ENCODE data around the gene DPH2.
A peak's percentile ranks its signal among the peaks of the same experiment; 100 is the strongest.

Gene DPH2

DNA sequence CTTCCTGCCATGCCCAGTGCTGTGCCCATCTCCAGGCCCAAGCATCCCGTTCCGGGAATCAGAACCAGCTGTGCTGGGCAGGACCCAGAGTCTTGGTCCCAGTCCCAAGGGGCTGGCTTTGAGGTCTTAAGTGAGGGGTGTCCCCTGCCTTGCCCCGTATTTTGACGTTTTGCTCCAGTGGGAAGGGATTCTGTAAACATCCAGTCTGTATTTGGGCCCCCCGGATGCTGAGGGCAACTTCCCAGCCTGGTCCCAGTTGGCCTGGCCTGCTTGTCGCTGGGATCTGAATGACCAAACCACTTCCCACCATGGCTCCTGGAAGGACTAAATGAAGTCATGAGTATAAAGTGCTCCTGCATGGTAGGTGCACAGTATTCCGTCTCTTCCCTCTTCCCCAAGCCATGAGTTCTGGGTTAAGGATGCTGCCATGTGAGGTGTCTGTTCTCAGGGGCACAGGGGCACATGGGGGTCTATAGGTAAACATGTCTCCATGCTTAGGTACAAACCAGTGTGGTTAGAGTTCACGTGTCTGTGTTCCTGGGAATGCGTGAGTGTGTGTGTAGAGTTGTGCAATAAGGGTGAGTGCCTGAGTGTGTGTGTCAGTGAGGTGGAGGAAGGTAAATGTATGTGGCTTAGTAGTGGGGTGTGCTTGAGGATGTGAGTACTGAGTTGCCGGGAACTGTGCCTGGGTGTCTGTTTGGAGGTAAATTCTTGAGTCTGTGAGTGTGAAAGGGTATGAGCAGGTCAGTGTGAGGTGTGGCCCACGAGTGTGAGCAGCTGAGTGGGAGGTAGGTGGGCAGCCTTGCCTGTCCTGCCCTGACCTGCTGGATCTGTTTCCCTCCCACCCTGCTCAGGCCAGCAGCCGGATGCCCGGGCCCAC, 10.7 kb downstream of the DPH2 start:
- H3K36me3 Mint-ChIP-seq (ENCODE audit: low read depth), result peaks cover 42% of the 10 kb centered on the region
- H3K27ac Mint-ChIP-seq, result peak overlapping the region; percentile 87
- no peaks in the 10 kb centered on the region for H3K9me3 Mint-ChIP-seq
- H3K4me1 Mint-ChIP-seq, result peaks cover 42% of the 10 kb centered on the region
- H3K27me3 Mint-ChIP-seq, result peaks cover 2% of the 10 kb centered on the region
- ATAC-seq (no peak), DNase-seq (no peak)
- H3K4me3 Mint-ChIP-seq, result peak overlapping the region; percentile 90

DNA sequence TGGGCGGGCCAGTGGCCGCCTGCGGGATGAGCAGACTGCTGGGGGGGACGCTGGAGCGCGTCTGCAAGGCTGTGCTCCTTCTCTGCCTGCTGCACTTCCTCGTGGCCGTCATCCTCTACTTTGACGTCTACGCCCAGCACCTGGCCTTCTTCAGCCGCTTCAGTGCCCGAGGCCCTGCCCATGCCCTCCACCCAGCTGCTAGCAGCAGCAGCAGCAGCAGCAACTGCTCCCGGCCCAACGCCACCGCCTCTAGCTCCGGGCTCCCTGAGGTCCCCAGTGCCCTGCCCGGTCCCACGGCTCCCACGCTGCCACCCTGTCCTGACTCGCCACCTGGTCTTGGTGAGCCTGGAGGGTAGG, 11.3 kb downstream of the DPH2 start:
- Mint-ChIP-seq H3K27me3 (peaks cover 2% of the 10 kb centered on the region), H3K27ac (no peak overlapping the region), H3K36me3 (ENCODE audit: low read depth) (peaks cover 43% of the 10 kb centered on the region), H3K4me1 (peaks cover 36% of the 10 kb centered on the region), H3K4me3 (no peak overlapping the region), H3K9me3 (no peaks in the 10 kb centered on the region)
- ATAC-seq (no peak), DNase-seq (no peak)

DNA sequence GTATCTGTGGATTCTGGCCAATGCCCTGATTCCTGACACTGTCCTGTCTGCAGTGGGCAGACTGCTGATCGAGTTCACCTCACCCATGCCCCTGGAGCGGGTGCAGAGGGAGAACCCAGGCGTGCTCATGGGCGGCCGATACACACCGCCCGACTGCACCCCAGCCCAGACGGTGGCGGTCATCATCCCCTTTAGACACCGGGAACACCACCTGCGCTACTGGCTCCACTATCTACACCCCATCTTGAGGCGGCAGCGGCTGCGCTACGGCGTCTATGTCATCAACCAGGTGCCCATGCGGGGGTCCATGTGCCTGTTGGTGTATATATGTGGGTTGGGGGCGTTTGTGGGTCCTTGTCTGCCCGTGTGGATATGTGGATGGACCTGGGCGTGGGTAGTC, 11.8 kb downstream of the DPH2 start:
- H3K4me3 Mint-ChIP-seq, result no peak overlapping the region
- no peak overlapping the region for H3K27ac Mint-ChIP-seq
- H3K36me3 Mint-ChIP-seq (ENCODE audit: low read depth), result peaks cover 39% of the 10 kb centered on the region
- H3K27me3 Mint-ChIP-seq, result peaks cover 2% of the 10 kb centered on the region
- DNase-seq (no peak), ATAC-seq (no peak)
- H3K9me3 Mint-ChIP-seq, result no peaks in the 10 kb centered on the region
- peaks cover 31% of the 10 kb centered on the region for H3K4me1 Mint-ChIP-seq

DNA sequence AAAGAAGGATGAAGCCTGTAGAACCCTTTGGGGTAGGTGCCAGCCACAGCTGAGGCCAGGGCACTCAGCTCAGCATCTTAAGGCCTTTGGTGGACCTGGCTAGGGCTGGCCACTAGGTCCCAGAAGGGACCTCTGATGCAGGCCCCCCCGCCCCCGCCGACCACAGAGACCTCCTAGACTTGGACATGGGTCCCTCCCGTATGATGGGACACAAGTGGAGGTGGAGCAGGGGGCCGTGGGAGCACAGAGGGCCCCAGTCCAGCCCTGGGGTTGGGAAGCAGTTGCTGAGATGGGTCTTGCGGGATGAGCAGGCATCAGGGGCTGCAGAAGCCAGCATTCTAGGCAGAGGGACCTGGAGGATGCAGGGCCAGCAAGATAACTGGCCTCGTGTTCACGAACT, 12.4 kb downstream of the DPH2 start:
- DNase-seq, result no peak
- Mint-ChIP-seq H3K4me3 (no peak overlapping the region), H3K4me1 (peaks cover 25% of the 10 kb centered on the region), H3K27ac (no peak overlapping the region), H3K36me3 (ENCODE audit: low read depth) (peaks cover 33% of the 10 kb centered on the region), H3K9me3 (no peaks in the 10 kb centered on the region), H3K27me3 (peaks cover 2% of the 10 kb centered on the region)
- no peak for ATAC-seq

DNA sequence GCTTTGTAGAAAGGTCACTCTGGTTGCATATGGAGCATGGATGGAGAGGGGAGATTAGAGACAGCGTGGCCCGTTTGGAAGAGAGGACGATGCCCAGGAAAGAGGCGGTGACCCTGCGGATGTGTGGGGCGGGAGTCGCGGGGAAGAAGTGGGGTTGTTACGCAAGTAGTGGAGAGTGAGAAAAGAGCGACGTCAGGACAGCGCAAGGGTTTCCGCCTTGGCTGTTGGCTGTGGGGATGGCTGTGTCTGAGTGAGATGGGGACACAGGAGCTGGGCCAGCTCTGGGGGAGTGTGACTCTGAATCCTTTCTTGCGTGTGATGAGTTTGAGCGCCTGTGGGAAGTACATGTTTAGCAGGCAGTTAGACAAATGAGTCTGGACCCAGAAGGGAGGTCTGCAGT, 13.0 kb downstream of the DPH2 start:
- ATAC-seq (no peak), DNase-seq (no peak)
- H3K27me3 Mint-ChIP-seq, result peaks cover 2% of the 10 kb centered on the region
- H3K4me1 Mint-ChIP-seq, result peaks cover 19% of the 10 kb centered on the region
- H3K4me3 Mint-ChIP-seq, result no peak overlapping the region
- no peaks in the 10 kb centered on the region for H3K9me3 Mint-ChIP-seq
- no peak overlapping the region for H3K27ac Mint-ChIP-seq
- H3K36me3 Mint-ChIP-seq (ENCODE audit: low read depth), result peaks cover 28% of the 10 kb centered on the region

DNA sequence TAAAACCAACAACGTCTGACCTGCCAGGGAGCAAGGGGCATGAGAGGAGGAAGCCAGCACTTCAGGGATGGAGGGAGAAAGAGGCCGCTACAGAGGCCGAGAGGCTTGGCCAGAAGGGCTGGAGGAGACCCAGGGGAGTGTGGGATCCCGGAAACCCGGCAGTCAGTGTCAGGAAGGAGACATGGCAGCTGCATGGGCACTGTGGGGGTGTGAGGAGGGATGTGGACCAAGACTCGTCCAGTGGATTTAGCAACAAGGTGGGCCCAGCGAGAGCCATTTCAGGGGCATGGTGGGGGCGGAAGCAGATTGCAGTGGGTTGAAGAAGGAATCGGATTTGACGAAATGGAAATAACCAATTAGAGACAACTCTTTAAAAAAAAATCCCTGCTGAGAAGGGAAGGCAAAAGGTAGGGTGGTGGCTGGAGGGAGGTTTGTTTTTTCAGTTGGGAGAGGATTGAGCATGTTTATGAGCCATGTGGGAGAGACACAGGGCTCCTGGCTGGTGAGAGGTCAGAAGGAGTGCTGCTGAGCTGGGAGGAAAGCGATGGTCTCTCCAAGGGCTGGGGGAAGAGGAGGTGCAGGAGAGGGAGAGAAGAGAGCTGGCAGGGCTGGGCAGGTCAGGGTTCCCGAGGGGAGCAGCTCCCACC, 13.6 kb downstream of the DPH2 start:
- no peak overlapping the region for H3K4me3 Mint-ChIP-seq
- peaks cover 23% of the 10 kb centered on the region for H3K36me3 Mint-ChIP-seq (ENCODE audit: low read depth)
- peaks cover 2% of the 10 kb centered on the region for H3K27me3 Mint-ChIP-seq
- no peak for ATAC-seq
- H3K9me3 Mint-ChIP-seq, result no peaks in the 10 kb centered on the region
- no peak for DNase-seq
- peaks cover 15% of the 10 kb centered on the region for H3K4me1 Mint-ChIP-seq
- no peak overlapping the region for H3K27ac Mint-ChIP-seq

DNA sequence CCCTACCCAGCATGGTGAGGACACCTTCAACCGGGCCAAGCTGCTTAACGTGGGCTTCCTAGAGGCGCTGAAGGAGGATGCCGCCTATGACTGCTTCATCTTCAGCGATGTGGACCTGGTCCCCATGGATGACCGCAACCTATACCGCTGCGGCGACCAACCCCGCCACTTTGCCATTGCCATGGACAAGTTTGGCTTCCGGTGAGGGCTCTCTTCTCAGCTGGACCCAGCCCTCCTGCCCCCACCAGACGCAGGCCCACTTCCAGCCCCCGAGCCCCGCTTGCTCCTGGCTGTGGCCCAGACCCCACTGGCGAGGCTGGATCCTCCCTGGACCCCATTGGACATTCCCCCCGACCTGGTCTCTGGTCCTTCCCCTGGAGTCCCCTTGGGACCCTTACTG, 15.0 kb downstream of the DPH2 start:
- peaks cover 10% of the 10 kb centered on the region for H3K4me1 Mint-ChIP-seq

DNA sequence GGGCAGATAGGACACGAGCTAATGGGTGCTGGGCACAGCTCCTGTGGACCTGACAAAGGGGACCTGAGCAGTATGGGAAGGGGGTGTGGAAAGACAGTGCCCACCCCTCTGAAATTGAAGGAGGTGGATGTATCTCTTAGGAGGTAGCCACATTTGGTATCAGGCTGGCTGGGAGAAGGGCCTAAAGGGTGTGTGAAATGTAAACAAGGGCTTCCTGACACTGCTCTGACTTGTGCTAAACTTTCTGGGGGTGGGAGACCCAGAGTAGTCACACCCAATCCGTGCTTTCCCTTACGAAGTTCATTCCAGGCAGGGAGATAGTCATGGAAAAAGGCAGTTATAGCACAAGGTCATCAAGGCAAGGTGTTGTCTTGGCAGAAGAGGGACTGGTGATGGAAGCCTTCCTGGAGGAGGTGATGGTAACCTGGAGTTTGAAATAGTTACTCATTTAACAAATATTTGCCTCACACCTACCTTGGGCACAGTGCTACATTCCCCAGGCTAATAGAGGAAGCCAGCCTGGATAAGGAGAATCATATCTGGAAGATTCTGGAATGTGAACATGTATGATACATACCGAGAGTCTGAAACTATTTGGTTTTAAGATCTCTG, 16.3 kb downstream of the DPH2 start:
- ATAC-seq, result no peak
- H3K9me3 Mint-ChIP-seq, result no peaks in the 10 kb centered on the region
- no peak overlapping the region for H3K4me3 Mint-ChIP-seq
- H3K36me3 Mint-ChIP-seq (ENCODE audit: low read depth), result peaks cover 14% of the 10 kb centered on the region
- H3K4me1 Mint-ChIP-seq, result peaks cover 4% of the 10 kb centered on the region
- H3K27ac Mint-ChIP-seq, result no peak overlapping the region
- no peak for DNase-seq
- no peaks in the 10 kb centered on the region for H3K27me3 Mint-ChIP-seq

More for the DNA sequence above, 15.0 kb downstream of the DPH2 start:
- Mint-ChIP-seq H3K4me3 (no peak overlapping the region), H3K27me3 (peaks cover 2% of the 10 kb centered on the region), H3K9me3 (no peaks in the 10 kb centered on the region), H3K27ac (no peak overlapping the region), H3K36me3 (ENCODE audit: low read depth) (peaks cover 19% of the 10 kb centered on the region)
- DNase-seq (no peak), ATAC-seq (no peak)

DNA sequence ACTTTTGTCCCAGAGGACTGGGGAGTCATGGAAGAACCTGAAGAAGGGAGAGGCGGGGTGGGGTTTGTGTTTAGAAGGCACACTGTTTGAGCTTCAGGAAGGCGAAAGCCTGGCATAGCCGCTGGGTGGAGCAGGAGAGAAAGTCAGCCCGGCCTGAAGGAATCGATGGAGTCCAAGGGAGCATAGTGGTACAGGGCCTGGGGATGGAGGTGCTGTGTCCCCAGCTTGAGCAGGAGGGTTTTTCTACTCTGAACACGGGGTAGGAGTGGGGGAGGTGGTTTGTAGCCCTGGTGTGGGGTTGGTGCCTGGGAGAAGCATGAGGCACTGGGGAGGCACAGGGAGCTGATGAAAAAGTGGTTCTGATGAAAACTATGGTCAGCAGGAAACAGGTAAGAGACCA, 16.9 kb downstream of the DPH2 start:
- H3K27me3 Mint-ChIP-seq, result no peaks in the 10 kb centered on the region
- DNase-seq (no peak), ATAC-seq (no peak)
- H3K4me1 Mint-ChIP-seq, result peaks cover 7% of the 10 kb centered on the region
- no peak overlapping the region for H3K27ac Mint-ChIP-seq
- peaks cover 14% of the 10 kb centered on the region for H3K36me3 Mint-ChIP-seq (ENCODE audit: low read depth)
- H3K9me3 Mint-ChIP-seq, result no peaks in the 10 kb centered on the region
- H3K4me3 Mint-ChIP-seq, result no peak overlapping the region

DNA sequence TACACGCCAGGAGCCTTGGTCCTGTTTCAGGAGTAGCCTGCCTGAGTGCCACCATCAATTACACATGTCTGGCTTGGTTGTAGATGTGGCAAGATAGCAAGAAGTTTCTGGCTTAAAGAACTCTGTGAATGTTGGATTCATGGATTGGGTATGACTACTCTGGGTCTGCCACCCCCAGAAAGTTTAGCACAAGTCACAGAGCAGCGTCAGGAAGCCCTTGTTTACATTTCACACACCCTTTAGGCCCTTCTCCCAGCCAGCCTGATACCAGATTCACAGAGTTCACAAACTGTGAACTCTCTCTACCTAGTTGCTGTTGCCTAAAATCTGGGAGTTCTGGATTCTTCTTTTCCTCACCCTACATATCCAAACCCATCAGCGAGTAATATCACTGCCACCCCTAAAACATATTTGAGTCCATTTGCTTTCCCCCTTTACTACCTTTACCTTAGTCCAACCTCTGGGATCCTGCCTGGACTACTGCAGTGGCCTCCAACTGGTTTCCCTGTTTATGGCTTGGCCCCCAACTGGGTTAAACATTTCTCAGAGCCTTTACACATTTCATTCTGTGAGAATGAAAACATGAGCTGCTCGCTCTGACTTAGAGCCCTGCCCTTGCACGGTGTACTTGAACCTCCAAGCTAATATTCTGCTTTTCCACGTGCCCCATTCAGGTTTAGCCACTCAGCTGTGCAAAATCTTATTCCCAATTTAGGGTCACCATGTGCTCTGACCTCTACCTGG, 17.5 kb downstream of the DPH2 start:
- Mint-ChIP-seq H3K36me3 (ENCODE audit: low read depth) (peaks cover 12% of the 10 kb centered on the region), H3K27me3 (no peaks in the 10 kb centered on the region), H3K9me3 (no peaks in the 10 kb centered on the region), H3K27ac (no peak overlapping the region), H3K4me1 (peaks cover 11% of the 10 kb centered on the region), H3K4me3 (no peak overlapping the region)
- DNase-seq (no peak), ATAC-seq (no peak)

DNA sequence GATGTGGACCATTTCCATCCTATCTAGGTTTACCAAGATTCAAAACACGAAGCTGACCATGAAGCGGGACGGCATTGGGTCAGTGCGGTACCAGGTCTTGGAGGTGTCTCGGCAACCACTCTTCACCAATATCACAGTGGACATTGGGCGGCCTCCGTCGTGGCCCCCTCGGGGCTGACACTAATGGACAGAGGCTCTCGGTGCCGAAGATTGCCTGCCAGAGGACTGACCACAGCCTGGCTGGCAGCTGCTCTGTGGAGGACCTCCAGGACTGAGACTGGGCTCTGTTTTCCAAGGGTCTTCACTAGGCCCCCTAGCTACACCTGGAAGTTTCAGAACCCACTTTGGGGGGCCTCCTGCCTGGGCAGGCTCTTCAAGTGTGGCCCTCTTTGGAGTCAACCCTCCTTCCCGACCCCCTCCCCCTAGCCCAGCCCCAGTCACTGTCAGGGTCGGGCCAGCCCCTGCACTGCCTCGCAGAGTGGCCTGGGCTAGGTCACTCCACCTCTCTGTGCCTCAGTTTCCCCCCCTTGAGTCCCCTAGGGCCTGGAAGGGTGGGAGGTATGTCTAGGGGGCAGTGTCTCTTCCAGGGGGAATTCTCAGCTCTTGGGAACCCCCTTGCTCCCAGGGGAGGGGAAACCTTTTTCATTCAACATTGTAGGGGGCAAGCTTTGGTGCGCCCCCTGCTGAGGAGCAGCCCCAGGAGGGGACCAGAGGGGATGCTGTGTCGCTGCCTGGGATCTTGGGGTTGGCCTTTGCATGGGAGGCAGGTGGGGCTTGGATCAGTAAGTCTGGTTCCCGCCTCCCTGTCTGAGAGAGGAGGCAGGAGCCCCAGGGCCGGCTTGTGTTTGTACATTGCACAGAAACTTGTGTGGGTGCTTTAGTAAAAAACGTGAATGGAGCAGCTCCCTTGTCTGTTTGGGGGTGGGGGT, 20.7 kb downstream of the DPH2 start:
- H3K9me3 Mint-ChIP-seq, result no peaks in the 10 kb centered on the region
- H3K36me3 Mint-ChIP-seq (ENCODE audit: low read depth), result peaks cover under 1% of the 10 kb centered on the region
- no peak overlapping the region for H3K27ac Mint-ChIP-seq
- H3K4me1 Mint-ChIP-seq, result peaks cover 14% of the 10 kb centered on the region
- no peak for DNase-seq
- peaks cover 2% of the 10 kb centered on the region for H3K27me3 Mint-ChIP-seq
- peak overlapping the region; percentile 82 for H3K4me3 Mint-ChIP-seq
- ATAC-seq, result no peak

DNA sequence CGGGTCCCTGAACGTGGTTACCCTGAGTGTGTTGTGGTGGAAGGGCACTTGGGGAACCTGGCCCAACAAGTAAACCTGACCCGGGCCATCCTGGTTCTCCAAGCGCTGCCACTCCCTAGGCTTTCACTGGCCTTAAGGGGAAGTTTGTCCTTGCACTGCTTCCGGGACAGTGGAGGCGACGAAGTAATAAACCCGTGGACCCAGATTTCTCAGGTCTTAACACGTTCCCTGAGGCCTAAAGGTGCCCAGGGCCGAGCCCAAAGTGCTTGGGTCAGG, 21.3 kb downstream of the DPH2 start:
- DNase-seq (no peak), ATAC-seq (no peak)
- Mint-ChIP-seq H3K36me3 (ENCODE audit: low read depth) (no peaks in the 10 kb centered on the region), H3K4me1 (peaks cover 14% of the 10 kb centered on the region), H3K27ac (peak overlapping the region; percentile 68), H3K27me3 (peaks cover 2% of the 10 kb centered on the region), H3K4me3 (peak overlapping the region; percentile 82), H3K9me3 (no peaks in the 10 kb centered on the region)

DNA sequence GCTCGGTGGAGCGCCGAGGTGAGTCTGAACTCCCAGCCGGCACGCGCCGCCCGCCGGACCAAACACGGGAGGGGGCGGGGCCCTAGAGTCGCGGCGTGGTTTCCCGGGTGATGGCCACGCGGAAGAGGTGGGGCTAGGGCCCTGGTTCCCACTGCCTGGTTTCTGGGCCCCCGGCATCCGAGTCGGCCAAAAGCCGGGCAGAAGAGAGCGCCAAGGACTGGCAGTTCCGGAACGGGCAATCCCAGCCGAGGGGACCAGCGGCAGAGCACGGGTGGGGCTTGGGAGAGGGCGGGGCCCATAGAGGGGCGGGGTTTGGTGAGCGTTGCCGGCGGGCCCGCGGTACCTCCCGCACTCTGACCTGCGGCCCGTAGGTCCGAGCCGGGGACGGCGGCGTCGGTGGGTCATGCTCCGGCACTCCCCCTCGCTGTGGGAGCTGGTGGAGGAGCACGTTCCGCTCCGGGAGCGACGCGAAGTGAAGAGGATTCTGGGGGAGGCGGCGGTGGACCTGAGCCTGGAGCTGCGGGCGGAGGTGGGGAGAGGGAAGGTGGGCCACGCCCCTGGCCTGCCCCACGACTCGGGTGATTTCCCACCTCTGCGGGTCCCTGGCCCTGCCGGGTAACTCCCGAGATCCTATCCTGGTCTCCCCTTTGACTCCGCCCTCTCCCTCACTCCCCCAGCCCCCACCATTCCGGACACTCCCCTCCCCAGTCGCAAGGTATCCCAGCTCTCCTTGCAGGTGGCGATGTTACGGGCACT, 21.8 kb downstream of the DPH2 start, which contains the start of gene CCDC24:
Gene CCDC24, plus strand, starts transcription at position 124 of the 756 bp plus-strand sequence. Its CDS starts 280 bp downstream, at position 404.
- DNase-seq (peak; percentile 82), ATAC-seq (peak; percentile 79)
- Mint-ChIP-seq H3K4me3 (peak within 1 kb of the TSS; percentile 82), H3K36me3 (ENCODE audit: low read depth) (no peaks in the 10 kb centered on the region), H3K4me1 (peaks cover 14% of the 10 kb centered on the region), H3K27ac (peak within 1 kb of the TSS; percentile 68), H3K9me3 (no peaks in the 10 kb centered on the region), H3K27me3 (peaks cover 2% of the 10 kb centered on the region)
